Lung (tissue), 12 donors: ENCODE data around the gene GABBR2. TPM values are rescaled to one million over a fixed set of nuclear protein-coding genes. Genes with fewer than 3 reads are reported as not detected.

Experiments
- ATAC-seq: fragments of 200-7000 bp; cut with Tn5 transposase; one replicate; pipeline ENCODE4 v1.9.1; 2020; ENCODE audit warnings: moderate number of reproducible peaks; ENCODE audit not compliant: insufficient read depth, low FRiP score
- DNase-seq, 3 donors: peaks; one replicate each; pipeline ENCODE4 v3.0.0-alpha.2; 2013 to 2017
- H3K27ac ChIP-seq, 2 donors: one replicate each; pipeline ENCODE4 v1.5.1; 2013; ENCODE audit warnings: mild to moderate bottlenecking in 2 of 2, moderate library complexity in 2 of 2, control low read depth in 1 of 2, inconsistent platforms in 1 of 2, low read depth in 1 of 2, low read length in 1 of 2
- H3K27me3 ChIP-seq, 3 donors: one replicate each; pipeline ENCODE4 v1.5.1; 2013; ENCODE audit warnings: low read length in 2 of 3; ENCODE audit not compliant: control insufficient read depth in 3 of 3, insufficient read depth in 3 of 3
- H3K36me3 ChIP-seq, 4 donors: one replicate each; pipeline ENCODE4 v1.5.1; 2013; ENCODE audit warnings: low read length in 4 of 4, mild to moderate bottlenecking in 1 of 4, moderate library complexity in 1 of 4; ENCODE audit not compliant: control insufficient read depth in 4 of 4, insufficient read depth in 4 of 4
- H3K4me1 ChIP-seq, 5 donors: one replicate each; pipeline ENCODE4 v1.5.1; 2013; ENCODE audit warnings: low read length in 5 of 5, mild to moderate bottlenecking in 2 of 5, moderate library complexity in 1 of 5; ENCODE audit not compliant: control insufficient read depth in 5 of 5, insufficient read depth in 5 of 5
- H3K4me3 ChIP-seq: one replicate; pipeline ENCODE4 v1.5.1; 2013; ENCODE audit warnings: mild to moderate bottlenecking, control low read depth, moderate library complexity
- H3K9ac ChIP-seq, 2 donors: one replicate each; pipeline ENCODE4 v1.5.1; 2013; ENCODE audit warnings: low read length in 2 of 2, control low read depth in 1 of 2; ENCODE audit not compliant: insufficient read depth in 1 of 2
- H3K9me3 ChIP-seq, 4 donors: one replicate each; pipeline ENCODE4 v1.5.1; 2013; ENCODE audit warnings: low read length in 3 of 4, mild to moderate bottlenecking in 1 of 4, moderate library complexity in 1 of 4; ENCODE audit not compliant: control insufficient read depth in 4 of 4, insufficient read depth in 3 of 4
- CTCF ChIP-seq: IDR thresholded peaks from 2 replicates; pipeline ENCODE4 v1.5.1; 2012; ENCODE audit warnings: mild to moderate bottlenecking; ENCODE audit errors: control extremely low read depth, extremely low read depth
- WGBS, 2 donors: extraction: QIAGEN DNeasy Blood & Tissue Kit; methylation state at CpG; one replicate each; pipeline ENCODE4 v1.1.7; 2013; 5-methylcytosine and 5-hydroxymethylcytosine counted together
- polyA plus RNA-seq, 2 donors: library from polyadenylated mRNA; stranded (reverse); fragments of 200-250 nt; gene quantifications; one replicate each; pipeline ENCODE4 v1.2.1, GENCODE V29; 2013
- total RNA-seq, 2 donors: library from RNA; depleted of rRNA in 1 of 2; stranded (reverse); fragments of >200 nt in 1 of 2; gene quantifications; one replicate each; pipeline ENCODE4 v1.2.1, GENCODE V29; 2014 to 2021
- donor health status: control.
- donor health status: control.
- donor health status: Bipolar disorder and iron deficiency.
- donor health status: healthy.
- donor health status: DM: yes; HTN: yes; CAD: no.

Gene GABBR2
- total and polyA plus RNA-seq, 4 donors = 0.40 to 1.8 (median 0.64) TPM

GRCh38 chr9:98255578-98256296, 453.0 kb downstream of the GABBR2 start, which contains the start of gene TBC1D2:
Gene TBC1D2 (minus strand): TSS chr9:98255649. CDS start chr9:98255541, 108 bp downstream.
- no peaks in the 10 kb centered on the region for H3K27me3 ChIP-seq
- H3K9me3 ChIP-seq = no peaks in the 10 kb centered on the region
- H3K9ac ChIP-seq = peak within 1 kb of the TSS; percentile 31 to 94
- peak within 1 kb of the TSS; percentile 78 for H3K4me3 ChIP-seq
- H3K27ac ChIP-seq = peak within 1 kb of the TSS; percentile 91 to 100
- no peak for TF ChIP-seq CTCF
- 0% methylated on average over 54 to 64 of the region's 64 CpGs for WGBS, 2 donors
- peaks cover 3 to 20% (median 8%) of the 10 kb centered on the region in 5 donors for H3K4me1 ChIP-seq
- peak; percentile 97 for DNase-seq
- ATAC-seq = peak; percentile 92
- H3K36me3 ChIP-seq = peaks cover 0 to 6% (median 0%) of the 10 kb centered on the region in 4 donors

GRCh38 chr9:98255061-98255577, 453.6 kb downstream of the GABBR2 start:
- WGBS, 2 donors = 1% methylated on average over 36 of the region's 36 CpGs

GRCh38 chr9:98254228-98255060, 454.3 kb downstream of the GABBR2 start:
- ATAC-seq = no peak
- Histone ChIP-seq H3K4me3 (peak overlapping the region; percentile 76), H3K27me3 (no peaks in the 10 kb centered on the region), H3K9me3 (no peaks in the 10 kb centered on the region), H3K36me3 (peaks cover 0 to 11% (median 0%) of the 10 kb centered on the region in 4 donors), H3K9ac (peak overlapping the region; percentile 31 to 76), H3K4me1 (peaks cover 3 to 28% (median 11%) of the 10 kb centered on the region in 5 donors), H3K27ac (peak overlapping the region in 1 of 2 donors; percentile 92)
- WGBS, 2 donors = 41 to 50% methylated on average over 5 of the region's 5 CpGs
- TF ChIP-seq CTCF = no peak
- no peak for DNase-seq

More at GRCh38 chr9:98255061-98255577, 453.6 kb downstream of the GABBR2 start:
- Histone ChIP-seq H3K27me3 (no peaks in the 10 kb centered on the region), H3K27ac (peak overlapping the region; percentile 72 to 92), H3K4me1 (peaks cover 3 to 26% (median 8%) of the 10 kb centered on the region in 5 donors), H3K4me3 (peak overlapping the region; percentile 76), H3K9me3 (no peaks in the 10 kb centered on the region), H3K36me3 (peaks cover 0 to 11% (median 0%) of the 10 kb centered on the region in 4 donors), H3K9ac (peak overlapping the region; percentile 31 to 76)
- no peak for TF ChIP-seq CTCF
- DNase-seq = peak in 1 of 3 donors; percentile 50
- ATAC-seq = peak; percentile 6
